IMR-90 (cell line): ENCODE measurements around the gene CCDC88C. TPM values are rescaled to one million over a fixed set of nuclear protein-coding genes. Genes with fewer than 3 reads are reported as not detected.

Source experiments
- ATAC-seq: fragments of 200-7000 bp; cut with Tn5 transposase; 2 replicates; pipeline ENCODE4 v1.9.1; 2020; ENCODE audit warnings: low read depth, mild to moderate bottlenecking, moderate library complexity
- BruUV-seq: library from RNA; stranded (reverse); fragments of 400-500 nt; replicated peaks from 2 replicates; lab custom pipeline; 2021; lab: Mats Ljungman, UMichigan
- CTCF ChIA-PET: fragments of 300-600 bp; formaldehyde crosslinking; extraction: SDS; loops from one replicate; lab custom pipeline; 2021; ENCODE audit warnings: antibody characterized with exemption; lab: Yijun Ruan, JAX
- POLR2A ChIA-PET: fragments of 300-600 bp; sonication (Branson Sonifier 250); formaldehyde crosslinking; loops from one replicate; lab custom pipeline; 2022; ENCODE audit warnings: antibody characterized with exemption; ENCODE audit not compliant: unreplicated experiment; lab: Charles Lee
- DNase-seq: peaks from one replicate; pipeline ENCODE4 v3.0.0; 2013
- H2AFZ ChIP-seq: replicated peaks from 2 replicates; pipeline ENCODE3; 2013; ENCODE audit warnings: low read length, mild to moderate bottlenecking; ENCODE audit not compliant: poor library complexity
- H2AK5ac ChIP-seq: 2 replicates; pipeline ENCODE4 v1.6.1; 2013; ENCODE audit warnings: low read depth, low read length, inconsistent platforms
- H2AK9ac ChIP-seq: replicated peaks from 2 replicates; pipeline ENCODE3; 2013; ENCODE audit warnings: mild to moderate bottlenecking, low read depth, low read length, moderate library complexity; ENCODE audit not compliant: poor library complexity
- H2BK120ac ChIP-seq: 2 replicates; pipeline ENCODE4 v1.6.1; 2013; ENCODE audit warnings: low read depth, low read length, inconsistent platforms
- H2BK15ac ChIP-seq: 3 replicates; pipeline ENCODE4 v1.6.1; 2013; ENCODE audit warnings: low read depth, low read length, inconsistent platforms
- H2BK20ac ChIP-seq: 2 replicates; pipeline ENCODE4 v1.6.1; 2013; ENCODE audit warnings: low read depth, mild to moderate bottlenecking, inconsistent platforms, low read length, moderate library complexity
- H2BK5ac ChIP-seq: 2 replicates; pipeline ENCODE4 v1.6.1; 2013; ENCODE audit warnings: mild to moderate bottlenecking, low read depth, low read length, inconsistent platforms; ENCODE audit not compliant: poor library complexity, severe bottlenecking
- H3K14ac ChIP-seq: replicated peaks from 2 replicates; pipeline ENCODE4 v1.6.1; 2013; ENCODE audit warnings: low read depth, low read length, inconsistent platforms
- H3K18ac ChIP-seq: 2 replicates; pipeline ENCODE4 v1.6.1; 2013; ENCODE audit warnings: low read depth, low read length, control low read depth
- H3K23ac ChIP-seq: 2 replicates; pipeline ENCODE4 v1.6.1; 2013; ENCODE audit warnings: low read depth, low read length, inconsistent platforms
- H3K27ac ChIP-seq: 2 replicates; pipeline ENCODE4 v1.5.1; 2013; ENCODE audit warnings: mild to moderate bottlenecking, control low read depth, low read length; ENCODE audit not compliant: insufficient read depth
- H3K27me3 ChIP-seq: 2 replicates; pipeline ENCODE4 v1.6.1; 2013; ENCODE audit warnings: low read length; ENCODE audit not compliant: control insufficient read depth, insufficient read depth
- H3K36me3 ChIP-seq: 2 replicates; pipeline ENCODE4 v1.6.1; 2013; ENCODE audit warnings: low read length, mixed read lengths; ENCODE audit not compliant: control insufficient read depth, insufficient read depth
- H3K4ac ChIP-seq: 2 replicates; pipeline ENCODE4 v1.6.1; 2013; ENCODE audit warnings: low read depth, low read length, inconsistent platforms
- H3K4me1 ChIP-seq: 2 replicates; pipeline ENCODE4 v1.6.1; 2013; ENCODE audit warnings: low read length, mixed read lengths; ENCODE audit not compliant: control insufficient read depth, insufficient read depth
- H3K4me2 ChIP-seq: 2 replicates; pipeline ENCODE4 v1.6.1; 2013; ENCODE audit warnings: low read depth, mild to moderate bottlenecking, control low read depth, low read length, moderate library complexity
- H3K4me3 ChIP-seq: 2 replicates; pipeline ENCODE4 v1.5.1; 2013; ENCODE audit warnings: low read depth, mild to moderate bottlenecking, control low read depth, low read length, moderate library complexity; ENCODE audit not compliant: insufficient read depth
- H3K56ac ChIP-seq: 2 replicates; pipeline ENCODE4 v1.6.1; 2013; ENCODE audit warnings: low read length, inconsistent platforms; ENCODE audit not compliant: insufficient read depth; ENCODE audit errors: extremely low read depth
- H3K79me1 ChIP-seq, 2 experiments: 2 replicates each; pipeline ENCODE4 v1.6.1; 2013; ENCODE audit warnings: low read length in 2 of 2, inconsistent platforms in 1 of 2, low read depth in 1 of 2
- H3K9ac ChIP-seq: 2 replicates; pipeline ENCODE4 v1.6.1; 2013; ENCODE audit warnings: low read depth, low read length, control low read depth
- H3K9me1 ChIP-seq: 2 replicates; pipeline ENCODE4 v1.6.1; 2013; ENCODE audit warnings: low read length, inconsistent platforms; ENCODE audit not compliant: insufficient read depth
- H3K9me3 ChIP-seq: 2 replicates; pipeline ENCODE4 v1.6.1; 2013; ENCODE audit warnings: low read length; ENCODE audit not compliant: control insufficient read depth, insufficient read depth
- H4K20me1 ChIP-seq: 2 replicates; pipeline ENCODE4 v1.6.1; 2013; ENCODE audit warnings: low read length, inconsistent platforms; ENCODE audit not compliant: insufficient read depth
- H4K5ac ChIP-seq: 2 replicates; pipeline ENCODE4 v1.6.1; 2013; ENCODE audit warnings: mild to moderate bottlenecking, low read depth, low read length, control low read depth
- H4K8ac ChIP-seq, 2 experiments: 2 replicates each; pipeline ENCODE4 v1.6.1; 2013; ENCODE audit warnings: low read depth in 2 of 2, low read length in 2 of 2, control low read depth in 1 of 2, inconsistent platforms in 1 of 2
- H4K91ac ChIP-seq: 2 replicates; pipeline ENCODE4 v1.6.1; 2013; ENCODE audit warnings: low read depth, low read length, inconsistent platforms; ENCODE audit not compliant: insufficient read depth
- BHLHE40 ChIP-seq: fragments of 150-350 bp; IDR thresholded peaks from 2 replicates; pipeline ENCODE4 v1.6.1; 2016; ENCODE audit warnings: mild to moderate bottlenecking, low read depth, low read length
- CEBPB ChIP-seq: IDR thresholded peaks from 2 replicates; pipeline ENCODE4 v1.6.1; 2012; ENCODE audit warnings: low read depth, low read length, improper control_type of control experiment
- CHD1 ChIP-seq: IDR thresholded peaks from 2 replicates; pipeline ENCODE4 v1.6.1; 2012; ENCODE audit warnings: low read depth, low read length, improper control_type of control experiment
- FOS ChIP-seq: fragments of 150-350 bp; IDR thresholded peaks from 2 replicates; pipeline ENCODE4 v1.6.1; 2016; ENCODE audit warnings: low read depth, low read length
- MAFK ChIP-seq: IDR thresholded peaks from 2 replicates; pipeline ENCODE4 v1.6.1; 2012; ENCODE audit warnings: low read depth, low read length, improper control_type of control experiment
- MAZ ChIP-seq: IDR thresholded peaks from 2 replicates; pipeline ENCODE4 v1.6.1; 2012; ENCODE audit warnings: low read depth, mild to moderate bottlenecking, low read length, improper control_type of control experiment, moderate library complexity, borderline replicate concordance
- MXI1 ChIP-seq: IDR thresholded peaks from 2 replicates; pipeline ENCODE4 v1.6.1; 2012; ENCODE audit warnings: low read depth, mild to moderate bottlenecking, low read length, moderate library complexity, borderline replicate concordance
- NFE2L2 ChIP-seq: fragments of 150-350 bp; IDR thresholded peaks from 2 replicates; pipeline ENCODE4 v1.6.1; 2016; ENCODE audit warnings: low read depth, mild to moderate bottlenecking, low read length
- POLR2A ChIP-seq: IDR thresholded peaks from 2 replicates; pipeline ENCODE4 v1.6.1; 2012; ENCODE audit warnings: mild to moderate bottlenecking, low read depth, low read length
- RAD21 ChIP-seq: IDR thresholded peaks from 2 replicates; pipeline ENCODE4 v1.6.1; 2012; ENCODE audit warnings: low read length, improper control_type of control experiment
- RCOR1 ChIP-seq: IDR thresholded peaks from 2 replicates; pipeline ENCODE4 v1.6.1; 2012; ENCODE audit warnings: mild to moderate bottlenecking, low read length, improper control_type of control experiment; ENCODE audit not compliant: insufficient replicate concordance
- RFX5 ChIP-seq: IDR thresholded peaks from 2 replicates; pipeline ENCODE4 v1.8.0; 2012; ENCODE audit warnings: low read depth, mild to moderate bottlenecking, low read length, moderate library complexity
- SMC3 ChIP-seq: fragments of 150-350 bp; IDR thresholded peaks from 2 replicates; pipeline ENCODE4 v1.6.1; 2016; ENCODE audit warnings: low read depth, mild to moderate bottlenecking, antibody characterized with exemption, low read length, moderate library complexity
- WGBS, 2 experiments: methylation state at CpG; one replicate each; pipeline versions ENCODE4 v1.1.5 to v1.1.7; 2013; ENCODE audit warnings: missing lambda C conversion rate in 2 of 2; ENCODE audit not compliant: insufficient read length in 1 of 2; ENCODE audit errors: extremely low coverage in 2 of 2; 5-methylcytosine and 5-hydroxymethylcytosine counted together
- dilution Hi-C: fragments of 300-500 bp; cut with HindIII; formaldehyde crosslinking; loops from one replicate; pipeline ENCODE4 v1.14.3; 2018; ENCODE audit warnings: low sequenced_read_pairs; ENCODE audit not compliant: unreplicated experiment
- in situ Hi-C: fragments of 300-500 bp; cut with MboI; formaldehyde crosslinking; loops from 3 replicates; pipeline ENCODE4 v1.14.3; 2019; ENCODE audit warnings: low sequenced_read_pairs, inconsistent platforms, mixed read lengths
- intact Hi-C: fragments of 100-400 bp; cut with micrococcal nuclease; formaldehyde crosslinking; loops from 2 replicates; pipeline ENCODE4 v1.10.0; 2022
- polyA plus RNA-seq, 3 experiments: library from polyadenylated mRNA; depleted of rRNA; stranded (reverse); fragments of >200 nt; gene quantifications; 2 replicates each; pipeline ENCODE4 v1.2.3, GENCODE V29; 2012; ENCODE audit warnings: low replicate concordance in 1 of 3
- total RNA-seq: library from RNA; depleted of rRNA; stranded (reverse); fragments of >200 nt; gene quantifications from 2 replicates; pipeline ENCODE4 v1.2.3, GENCODE V29; 2012
- TF ChIP-seq, protein P1 (sequence below): conservative IDR thresholded peaks from 2 replicates; pipeline ENCODE4 v1.5.1; 2012; ENCODE audit warnings: mild to moderate bottlenecking, low read depth, low read length, improper control_type of control experiment
- TF ChIP-seq, protein P2 (sequence below): fragments of 150-350 bp; IDR thresholded peaks from 2 replicates; pipeline ENCODE4 v1.6.1; 2017; ENCODE audit warnings: mild to moderate bottlenecking, antibody characterized with exemption, low read length, low read depth
- TF ChIP-seq, protein P3 (sequence below): fragments of 150-350 bp; IDR thresholded peaks from 2 replicates; pipeline ENCODE4 v1.6.1; 2016; ENCODE audit warnings: low read depth, mild to moderate bottlenecking, low read length, moderate library complexity, borderline replicate concordance

CCDC88C gene
- total and polyA plus RNA-seq, 2 of the 4 experiments (the other 2 are of a cell fraction), result 0.17 to 0.18 TPM

DNA sequence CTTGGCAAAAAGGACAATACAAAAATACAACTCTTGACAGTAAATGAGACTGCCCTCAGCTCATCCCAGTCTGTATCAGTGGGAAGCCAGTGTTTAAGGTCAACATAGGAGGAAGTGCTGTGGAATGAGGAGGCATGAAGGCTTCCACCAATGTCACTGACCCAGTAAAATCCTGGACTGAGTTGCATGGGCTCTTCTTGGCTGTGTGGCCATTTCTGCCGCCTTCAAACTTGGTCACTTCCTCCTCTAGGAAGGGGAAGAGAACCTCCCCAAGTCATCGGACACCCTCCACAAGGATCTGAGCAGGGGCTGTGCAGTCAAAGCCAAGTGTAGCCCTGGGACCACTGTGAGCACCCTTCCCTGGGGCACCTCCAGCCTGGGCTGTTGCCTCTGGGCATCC is 185.0 kb downstream of the CCDC88C start:
- Histone ChIP-seq H3K9me3 (peaks cover 2% of the 10 kb centered on the region; the same call in 1 of the 2 replicates), H4K5ac (no peak overlapping the region), H3K36me3 (no peaks in the 10 kb centered on the region), H2BK120ac (no peak overlapping the region), H2BK20ac (no peak overlapping the region; the same call in 1 of the 2 replicates), H4K8ac (no peak overlapping the region), H4K20me1 (no peaks in the 10 kb centered on the region), H2AK9ac (no peak overlapping the region), H2AK5ac (peak overlapping the region; percentile 3; the same call in 1 of the 2 replicates), H3K27ac (no peak overlapping the region), H2BK5ac (no peak overlapping the region), H4K91ac (no peak overlapping the region), H3K4me3 (no peak overlapping the region), H3K4me1 (peaks cover 9% of the 10 kb centered on the region), H3K27me3 (no peaks in the 10 kb centered on the region), H2AFZ (no peak overlapping the region), H3K9me1 (peaks cover 21% of the 10 kb centered on the region), H3K56ac (no peak overlapping the region), H3K4me2 (no peak overlapping the region), H3K79me1 (peaks cover 0 to 4% of the 10 kb centered on the region in 2 experiments; a peak in 1 of 4 replicates), H3K14ac (no peak overlapping the region), H3K23ac (no peak overlapping the region), H3K9ac (no peak overlapping the region), H2BK15ac (no peak overlapping the region; the same call in 2 of the 3 replicates), H3K4ac (no peak overlapping the region), H3K18ac (no peak overlapping the region)
- ATAC-seq (no peak), DNase-seq (no peak)
- BruUV-seq, result no TSS peak
- intact Hi-C loops, result no loop called here
- in situ Hi-C loops, result no loop called here
- dilution Hi-C loops, result no loop called here
- no peak for TF ChIP-seq RCOR1
- TF ChIP-seq MXI1, result no peak
- TF ChIP-seq, protein P1, sequence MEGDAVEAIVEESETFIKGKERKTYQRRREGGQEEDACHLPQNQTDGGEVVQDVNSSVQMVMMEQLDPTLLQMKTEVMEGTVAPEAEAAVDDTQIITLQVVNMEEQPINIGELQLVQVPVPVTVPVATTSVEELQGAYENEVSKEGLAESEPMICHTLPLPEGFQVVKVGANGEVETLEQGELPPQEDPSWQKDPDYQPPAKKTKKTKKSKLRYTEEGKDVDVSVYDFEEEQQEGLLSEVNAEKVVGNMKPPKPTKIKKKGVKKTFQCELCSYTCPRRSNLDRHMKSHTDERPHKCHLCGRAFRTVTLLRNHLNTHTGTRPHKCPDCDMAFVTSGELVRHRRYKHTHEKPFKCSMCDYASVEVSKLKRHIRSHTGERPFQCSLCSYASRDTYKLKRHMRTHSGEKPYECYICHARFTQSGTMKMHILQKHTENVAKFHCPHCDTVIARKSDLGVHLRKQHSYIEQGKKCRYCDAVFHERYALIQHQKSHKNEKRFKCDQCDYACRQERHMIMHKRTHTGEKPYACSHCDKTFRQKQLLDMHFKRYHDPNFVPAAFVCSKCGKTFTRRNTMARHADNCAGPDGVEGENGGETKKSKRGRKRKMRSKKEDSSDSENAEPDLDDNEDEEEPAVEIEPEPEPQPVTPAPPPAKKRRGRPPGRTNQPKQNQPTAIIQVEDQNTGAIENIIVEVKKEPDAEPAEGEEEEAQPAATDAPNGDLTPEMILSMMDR, result no peak
- no peak for TF ChIP-seq BHLHE40
- no peak for TF ChIP-seq MAZ
- TF ChIP-seq, protein P2, sequence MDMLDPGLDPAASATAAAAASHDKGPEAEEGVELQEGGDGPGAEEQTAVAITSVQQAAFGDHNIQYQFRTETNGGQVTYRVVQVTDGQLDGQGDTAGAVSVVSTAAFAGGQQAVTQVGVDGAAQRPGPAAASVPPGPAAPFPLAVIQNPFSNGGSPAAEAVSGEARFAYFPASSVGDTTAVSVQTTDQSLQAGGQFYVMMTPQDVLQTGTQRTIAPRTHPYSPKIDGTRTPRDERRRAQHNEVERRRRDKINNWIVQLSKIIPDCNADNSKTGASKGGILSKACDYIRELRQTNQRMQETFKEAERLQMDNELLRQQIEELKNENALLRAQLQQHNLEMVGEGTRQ, result no peak
- TF ChIP-seq, protein P3, sequence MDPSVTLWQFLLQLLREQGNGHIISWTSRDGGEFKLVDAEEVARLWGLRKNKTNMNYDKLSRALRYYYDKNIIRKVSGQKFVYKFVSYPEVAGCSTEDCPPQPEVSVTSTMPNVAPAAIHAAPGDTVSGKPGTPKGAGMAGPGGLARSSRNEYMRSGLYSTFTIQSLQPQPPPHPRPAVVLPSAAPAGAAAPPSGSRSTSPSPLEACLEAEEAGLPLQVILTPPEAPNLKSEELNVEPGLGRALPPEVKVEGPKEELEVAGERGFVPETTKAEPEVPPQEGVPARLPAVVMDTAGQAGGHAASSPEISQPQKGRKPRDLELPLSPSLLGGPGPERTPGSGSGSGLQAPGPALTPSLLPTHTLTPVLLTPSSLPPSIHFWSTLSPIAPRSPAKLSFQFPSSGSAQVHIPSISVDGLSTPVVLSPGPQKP, result no peak
- no peak for TF ChIP-seq RAD21
- no peak for TF ChIP-seq MAFK
- TF ChIP-seq FOS, result no peak
- no peak for TF ChIP-seq SMC3
- TF ChIP-seq NFE2L2, result no peak
- no peak for TF ChIP-seq POLR2A
- no peak for TF ChIP-seq CHD1
- no peak for TF ChIP-seq RFX5
- TF ChIP-seq CEBPB, result no peak
- ChIA-PET CTCF (no interaction called here), POLR2A (no interaction called here)
- no CpG with 5 or more reads among the region's 2 CpGs for WGBS, 2 experiments
